Skeletal muscle tissue (tissue), 4 donors: Measurements from ENCODE around the gene CDH4. TPM values are rescaled to one million over a fixed set of nuclear protein-coding genes. Genes with fewer than 3 reads are reported as not detected.

ENCODE experiments used
- H3K27ac ChIP-seq: one replicate; pipeline ENCODE4 v1.7.0; 2013; ENCODE audit warnings: mild to moderate bottlenecking, low read depth, low read length, inconsistent platforms
- H3K27me3 ChIP-seq, 3 donors: one replicate each; pipeline ENCODE4 v1.7.0; 2013; ENCODE audit warnings: low read length in 3 of 3; ENCODE audit not compliant: control insufficient read depth in 3 of 3, insufficient read depth in 3 of 3
- H3K36me3 ChIP-seq, 3 donors: one replicate each; pipeline ENCODE4 v1.7.0; 2013; ENCODE audit warnings: low read length in 3 of 3; ENCODE audit not compliant: control insufficient read depth in 3 of 3, insufficient read depth in 3 of 3
- H3K4me1 ChIP-seq, 3 donors: one replicate each; pipeline ENCODE4 v1.7.0; 2013; ENCODE audit warnings: low read length in 3 of 3, mild to moderate bottlenecking in 3 of 3; ENCODE audit not compliant: control insufficient read depth in 3 of 3, insufficient read depth in 3 of 3
- H3K4me3 ChIP-seq, 3 donors: one replicate each; pipeline ENCODE4 v1.7.0; 2013; ENCODE audit warnings: low read length in 3 of 3
- H3K9ac ChIP-seq, 3 donors: one replicate each; pipeline ENCODE4 v1.7.0; 2013; ENCODE audit warnings: low read length in 3 of 3, mild to moderate bottlenecking in 3 of 3, moderate library complexity in 2 of 3, low read depth in 1 of 3
- H3K9me3 ChIP-seq, 3 donors: one replicate each; pipeline ENCODE4 v1.7.0; 2013; ENCODE audit warnings: low read length in 3 of 3; ENCODE audit not compliant: control insufficient read depth in 3 of 3
- total RNA-seq: library from RNA; depleted of rRNA; stranded (reverse); fragments of >200 nt; gene quantifications from one replicate; pipeline ENCODE4 v1.2.3, GENCODE V29; 2014
- donor health status: Osteomylitis.

The CDH4 gene
- total RNA-seq, 1 donor from 2014 or later, result 0.52 TPM

GRCh38 chr20:61599061-61599531 lies 347.0 kb downstream of the CDH4 start:
- H3K9ac ChIP-seq, result no peak overlapping the region
- H3K27ac ChIP-seq, result no peak overlapping the region
- H3K4me3 ChIP-seq, result no peak overlapping the region
- H3K4me1 ChIP-seq, result no peaks in the 10 kb centered on the region
- peaks cover 0 to 14% (median 3%) of the 10 kb centered on the region in 3 donors for H3K27me3 ChIP-seq
- no peaks in the 10 kb centered on the region for H3K36me3 ChIP-seq
- peaks cover 4 to 8% (median 7%) of the 10 kb centered on the region in 3 donors for H3K9me3 ChIP-seq

GRCh38 chr20:61599541-61599992 lies 347.5 kb downstream of the CDH4 start:
- Histone ChIP-seq H3K27ac (no peak overlapping the region), H3K27me3 (peaks cover 0 to 14% (median 3%) of the 10 kb centered on the region in 3 donors), H3K4me1 (no peaks in the 10 kb centered on the region), H3K4me3 (no peak overlapping the region), H3K9me3 (peaks cover 4 to 8% (median 7%) of the 10 kb centered on the region in 3 donors), H3K36me3 (no peaks in the 10 kb centered on the region), H3K9ac (no peak overlapping the region)

GRCh38 chr20:61600016-61600415 lies 348.0 kb downstream of the CDH4 start:
- Histone ChIP-seq H3K9ac (no peak overlapping the region), H3K4me3 (no peak overlapping the region), H3K36me3 (no peaks in the 10 kb centered on the region), H3K27ac (no peak overlapping the region), H3K9me3 (peaks cover 4 to 7% (median 6%) of the 10 kb centered on the region in 3 donors), H3K4me1 (no peaks in the 10 kb centered on the region), H3K27me3 (peaks cover 0 to 14% (median 3%) of the 10 kb centered on the region in 3 donors)

GRCh38 chr20:61601361-61601760 lies 349.3 kb downstream of the CDH4 start:
- Histone ChIP-seq H3K4me1 (no peaks in the 10 kb centered on the region), H3K27ac (no peak overlapping the region), H3K4me3 (no peak overlapping the region), H3K36me3 (no peaks in the 10 kb centered on the region), H3K9me3 (peaks cover under 1 to 3% (median 3%) of the 10 kb centered on the region in 3 donors), H3K27me3 (peaks cover 0 to 14% (median 3%) of the 10 kb centered on the region in 3 donors), H3K9ac (no peak overlapping the region)

- Histone ChIP-seq H3K36me3 (no peaks in the 10 kb centered on the region), H3K27me3 (peaks cover 0 to 14% (median 3%) of the 10 kb centered on the region in 3 donors), H3K9ac (no peak overlapping the region), H3K27ac (no peak overlapping the region), H3K4me1 (no peaks in the 10 kb centered on the region), H3K9me3 (peaks cover 0 to 3% (median 0%) of the 10 kb centered on the region in 3 donors), H3K4me3 (no peak overlapping the region)
These were observed 349.8 kb downstream of the CDH4 start for GRCh38 chr20:61601853-61602252.

- H3K27me3 ChIP-seq, result peaks cover 0 to 14% (median 3%) of the 10 kb centered on the region in 3 donors
- H3K9ac ChIP-seq, result no peak overlapping the region
- H3K9me3 ChIP-seq, result peaks cover 0 to 3% (median 0%) of the 10 kb centered on the region in 3 donors
- no peak overlapping the region for H3K4me3 ChIP-seq
- H3K27ac ChIP-seq, result no peak overlapping the region
- H3K36me3 ChIP-seq, result no peaks in the 10 kb centered on the region
- H3K4me1 ChIP-seq, result no peaks in the 10 kb centered on the region
These were observed 351.7 kb downstream of the CDH4 start for GRCh38 chr20:61603715-61604114.

GRCh38 chr20:61604549-61604948 lies 352.5 kb downstream of the CDH4 start:
- no peaks in the 10 kb centered on the region for H3K36me3 ChIP-seq
- H3K27ac ChIP-seq, result no peak overlapping the region
- H3K9me3 ChIP-seq, result peaks cover 0 to 3% (median 0%) of the 10 kb centered on the region in 3 donors
- H3K27me3 ChIP-seq, result peaks cover 1 to 7% (median 6%) of the 10 kb centered on the region in 3 donors
- H3K9ac ChIP-seq, result no peak overlapping the region
- no peak overlapping the region for H3K4me3 ChIP-seq
- H3K4me1 ChIP-seq, result no peaks in the 10 kb centered on the region

- Histone ChIP-seq H3K27ac (no peak overlapping the region), H3K9ac (no peak overlapping the region), H3K4me3 (no peak overlapping the region), H3K27me3 (peaks cover 2 to 5% (median 3%) of the 10 kb centered on the region in 3 donors), H3K4me1 (no peaks in the 10 kb centered on the region), H3K36me3 (no peaks in the 10 kb centered on the region), H3K9me3 (peaks cover 0 to 3% (median 0%) of the 10 kb centered on the region in 3 donors)
These were observed 353.2 kb downstream of the CDH4 start for GRCh38 chr20:61605283-61605682.

- Histone ChIP-seq H3K4me3 (no peak overlapping the region), H3K36me3 (no peaks in the 10 kb centered on the region), H3K27ac (no peak overlapping the region), H3K9ac (no peak overlapping the region), H3K27me3 (peaks cover 2 to 3% (median 3%) of the 10 kb centered on the region in 3 donors), H3K9me3 (peaks cover 0 to 3% (median 0%) of the 10 kb centered on the region in 3 donors), H3K4me1 (peaks cover 0 to 4% (median 0%) of the 10 kb centered on the region in 3 donors)
These were observed 353.9 kb downstream of the CDH4 start for GRCh38 chr20:61605862-61606557.
